Epithelial cell of alveolus of lung (primary cell): ENCODE results near the gene B3GALT6. TPM values are rescaled to one million over a fixed set of nuclear protein-coding genes. Genes with fewer than 3 reads are reported as not detected.

Source experiments
- total RNA-seq: library from RNA; depleted of rRNA; stranded (reverse); fragments of >200 nt; gene quantifications from 2 replicates; pipeline ENCODE4 v1.2.1, GENCODE V29; 2015

The B3GALT6 gene
- 31.2 and 33.3 TPM in 2 replicates for total RNA-seq

GRCh38 chr1:1232208-1232795 is at the start of gene B3GALT6:
B3GALT6 (plus strand) TSS chr1:1232237; CDS start chr1:1232279, 42 bp downstream.

GRCh38 chr1:1206376-1206965 is 25.6 kb upstream of the B3GALT6 start, which contains the start of gene TNFRSF18:
TNFRSF18 (minus strand) TSS chr1:1206592; CDS start chr1:1206571, 21 bp downstream.

GRCh38 chr1:1213345-1214265 is 18.4 kb upstream of the B3GALT6 start, which contains the start of gene TNFRSF4:
TNFRSF4 (minus strand) TSS chr1:1214153; CDS start chr1:1214127, 26 bp downstream.

GRCh38 chr1:1231400-1232207 is 433 bp upstream of the B3GALT6 start, which contains the start of gene SDF4:
SDF4 (minus strand) TSS chr1:1232001; CDS start chr1:1228772, 3,229 bp downstream.

GRCh38 chr1:1246577-1247340 is 14.7 kb downstream of the B3GALT6 start, which contains the start of gene C1QTNF12:
C1QTNF12 (minus strand) TSS chr1:1246722; CDS start chr1:1246690, 32 bp downstream.

GRCh38 chr1:1273512-1274298 is 41.7 kb downstream of the B3GALT6 start, which contains the start of gene UBE2J2:
UBE2J2 (minus strand) TSS chr1:1273854; CDS start chr1:1267992, 5,862 bp downstream.

Other genes starting within 250 kb of the B3GALT6 start
- gene HES4, start 232.1 kb upstream of the B3GALT6 start, total RNA-seq = 11.4 and 13.4 TPM in 2 replicates
- gene ISG15, start 218.7 kb upstream of the B3GALT6 start, total RNA-seq = 31.4 and 283 TPM in 2 replicates
- gene AGRN, start 212.1 kb upstream of the B3GALT6 start, total RNA-seq = 96.1 and 101 TPM in 2 replicates
- not detected in 2 replicates for gene RNF223, start 157.9 kb upstream of the B3GALT6 start, total RNA-seq
- gene C1orf159, start 116.1 kb upstream of the B3GALT6 start, total RNA-seq = 14.1 and 14.8 TPM in 2 replicates
- not detected in 2 replicates for gene TTLL10, start 58.4 kb upstream of the B3GALT6 start, total RNA-seq
- gene TNFRSF18, start 25.6 kb upstream of the B3GALT6 start, total RNA-seq = 0.08 and 2.1 TPM in 2 replicates
- gene TNFRSF4, start 18.1 kb upstream of the B3GALT6 start, total RNA-seq = 2.3 TPM in 1 of 2 replicates, not detected in the other
- gene SDF4, start 236 bp upstream of the B3GALT6 start, total RNA-seq = 198 and 213 TPM in 2 replicates
- 0.88 and 1.0 TPM in 2 replicates for gene C1QTNF12, start 14.5 kb downstream of the B3GALT6 start, total RNA-seq
- 54.6 and 59.0 TPM in 2 replicates for gene UBE2J2, start 41.6 kb downstream of the B3GALT6 start, total RNA-seq
- gene SCNN1D, start 48.2 kb downstream of the B3GALT6 start, total RNA-seq = 0.13 and 1.9 TPM in 2 replicates
- gene ACAP3, start 75.7 kb downstream of the B3GALT6 start, total RNA-seq = 18.0 and 42.2 TPM in 2 replicates
- gene PUSL1, start 76.4 kb downstream of the B3GALT6 start, total RNA-seq = 22.8 and 29.1 TPM in 2 replicates
- gene INTS11, start 92.4 kb downstream of the B3GALT6 start, total RNA-seq = 66.5 and 80.2 TPM in 2 replicates
- gene CPTP, start 92.6 kb downstream of the B3GALT6 start, total RNA-seq = 19.5 and 24.6 TPM in 2 replicates
- under 0.01 and 0.26 TPM in 2 replicates for gene TAS1R3, start 99.0 kb downstream of the B3GALT6 start, total RNA-seq
- 40.4 and 50.7 TPM in 2 replicates for gene DVL1, start 117.2 kb downstream of the B3GALT6 start, total RNA-seq
- 281 and 666 TPM in 2 replicates for gene MXRA8, start 126.3 kb downstream of the B3GALT6 start, total RNA-seq
- 119 and 199 TPM in 2 replicates for gene AURKAIP1, start 143.0 kb downstream of the B3GALT6 start, total RNA-seq
- 28.2 and 115 TPM in 2 replicates for gene CCNL2, start 167.1 kb downstream of the B3GALT6 start, total RNA-seq
- 120 and 138 TPM in 2 replicates for gene MRPL20, start 175.1 kb downstream of the B3GALT6 start, total RNA-seq
- 3.1 and 4.1 TPM in 2 replicates for gene ANKRD65, start 189.0 kb downstream of the B3GALT6 start, total RNA-seq
- 30.5 and 35.1 TPM in 2 replicates for gene VWA1, start 203.5 kb downstream of the B3GALT6 start, total RNA-seq
- gene ATAD3C, start 217.5 kb downstream of the B3GALT6 start, total RNA-seq = 0.13 TPM in 1 of 2 replicates, not detected in the other
- 11.4 and 20.0 TPM in 2 replicates for gene ATAD3B, start 239.5 kb downstream of the B3GALT6 start, total RNA-seq